ENCODE data around the gene SAMD8.

DNA sequence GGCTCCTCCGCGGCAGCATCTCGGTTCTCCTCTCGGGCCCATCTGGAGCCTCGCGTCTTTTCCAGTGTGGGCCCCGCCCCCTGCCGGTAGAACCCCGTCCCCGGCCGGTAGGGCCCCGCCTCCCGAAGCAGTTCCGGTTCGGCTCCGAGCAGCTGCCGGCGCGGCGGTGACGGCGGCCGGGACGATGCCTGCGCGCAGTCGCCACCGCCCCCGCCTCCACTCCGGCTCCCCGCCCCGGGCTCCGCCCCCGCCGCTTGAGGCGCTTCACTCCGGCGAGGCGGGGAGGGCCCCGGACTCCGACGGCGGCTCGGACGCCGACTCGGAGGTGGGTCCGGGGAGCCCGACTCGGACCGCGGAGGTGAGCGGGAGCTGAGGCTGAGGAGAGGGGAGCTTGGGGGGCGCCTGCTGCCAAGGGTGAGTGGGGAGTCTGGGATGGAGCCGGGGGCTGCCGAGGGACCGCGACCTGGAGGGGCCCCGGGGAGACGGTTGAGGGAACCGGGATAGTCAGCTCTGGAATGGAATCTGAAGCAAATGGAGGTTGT, at the start of gene SAMD8:
- TF ChIP-seq, protein P1, sequence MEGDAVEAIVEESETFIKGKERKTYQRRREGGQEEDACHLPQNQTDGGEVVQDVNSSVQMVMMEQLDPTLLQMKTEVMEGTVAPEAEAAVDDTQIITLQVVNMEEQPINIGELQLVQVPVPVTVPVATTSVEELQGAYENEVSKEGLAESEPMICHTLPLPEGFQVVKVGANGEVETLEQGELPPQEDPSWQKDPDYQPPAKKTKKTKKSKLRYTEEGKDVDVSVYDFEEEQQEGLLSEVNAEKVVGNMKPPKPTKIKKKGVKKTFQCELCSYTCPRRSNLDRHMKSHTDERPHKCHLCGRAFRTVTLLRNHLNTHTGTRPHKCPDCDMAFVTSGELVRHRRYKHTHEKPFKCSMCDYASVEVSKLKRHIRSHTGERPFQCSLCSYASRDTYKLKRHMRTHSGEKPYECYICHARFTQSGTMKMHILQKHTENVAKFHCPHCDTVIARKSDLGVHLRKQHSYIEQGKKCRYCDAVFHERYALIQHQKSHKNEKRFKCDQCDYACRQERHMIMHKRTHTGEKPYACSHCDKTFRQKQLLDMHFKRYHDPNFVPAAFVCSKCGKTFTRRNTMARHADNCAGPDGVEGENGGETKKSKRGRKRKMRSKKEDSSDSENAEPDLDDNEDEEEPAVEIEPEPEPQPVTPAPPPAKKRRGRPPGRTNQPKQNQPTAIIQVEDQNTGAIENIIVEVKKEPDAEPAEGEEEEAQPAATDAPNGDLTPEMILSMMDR (conservative IDR thresholded peaks at IDR 0.05; ENCODE audit: low read depth, low read length), result no peak
- no peak for TF ChIP-seq EZH2 (IDR thresholded peaks at IDR 0.05; ENCODE audit: borderline replicate concordance, low read depth, low read length, poor library complexity, severe bottlenecking)
